ENCODE results near the gene INSM1.

GRCh38 chr20:20371681-20372080 lies 3.8 kb downstream of the INSM1 start:
- no peak for TF ChIP-seq CTCF (conservative IDR thresholded peaks at IDR 0.05)
- TF ChIP-seq ZFX (IDR thresholded peaks at IDR 0.05): no peak
